Measurements from ENCODE around the gene EPOP. TPM values are rescaled to one million over a fixed set of nuclear protein-coding genes. Genes with fewer than 3 reads are reported as not detected.

EPOP gene
- 7.2 and 7.3 TPM in 2 replicates for total RNA-seq

DNA sequence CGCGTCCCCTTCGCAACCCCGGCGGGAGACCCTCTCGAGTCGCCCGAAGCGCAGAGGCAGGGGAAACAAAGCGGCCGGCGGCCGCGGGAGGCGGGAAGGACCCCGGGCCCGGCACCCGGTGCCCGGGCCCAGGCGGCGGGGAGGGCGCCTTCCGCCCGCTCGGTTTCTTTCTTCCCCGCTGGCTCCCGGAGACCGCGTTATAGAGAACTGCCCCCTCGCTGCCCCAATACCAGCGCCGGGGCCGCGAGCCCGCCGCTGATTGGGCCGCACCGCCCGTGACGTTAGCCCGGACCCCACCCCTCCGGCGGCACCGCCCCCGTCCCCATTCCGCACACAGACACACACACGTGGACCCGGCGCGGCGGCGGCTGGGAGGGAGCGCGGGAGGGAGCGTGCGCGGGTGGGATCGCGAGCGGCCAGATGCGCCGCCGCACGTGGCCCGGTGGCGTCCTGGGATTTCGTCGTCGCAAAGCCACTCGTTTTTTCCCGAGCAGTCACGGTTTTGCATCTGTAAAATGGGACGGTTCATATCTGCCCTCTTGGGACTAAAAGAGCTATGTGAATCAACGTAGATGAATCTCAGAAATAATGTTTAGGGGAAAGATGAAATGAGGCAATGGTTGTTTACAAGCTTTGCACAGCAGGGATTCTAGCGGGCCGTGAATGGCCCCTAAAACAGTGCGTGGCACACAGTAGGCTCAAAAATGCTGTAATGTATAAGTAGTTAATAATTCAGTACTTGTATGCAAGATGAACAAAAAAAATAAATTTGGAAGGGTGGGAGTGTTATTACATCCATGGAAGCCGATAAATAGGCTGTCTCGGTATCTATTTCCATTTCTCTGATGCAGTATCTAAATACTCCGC lies at the start of gene EPOP:
Gene EPOP, minus strand, starts transcription at position 209 of the 867 bp plus-strand sequence. CDS start 462 bp downstream, outside the sequence.
- intact Hi-C loops (cut with micrococcal nuclease) = loop anchor here (1.0 to 10.0 kb wide), 4 partner anchors 76 to 730 kb away; partner anchors contain the start of genes CWC25 and FBXL20

- intact Hi-C loops (cut with micrococcal nuclease) = no loop called here
Observed at GRCh38 chr17:38721802-38722201, 47.0 kb upstream of the EPOP start.

GRCh38 chr17:38720941-38721340 lies 46.2 kb upstream of the EPOP start:
- intact Hi-C loops (cut with micrococcal nuclease) = no loop called here

DNA sequence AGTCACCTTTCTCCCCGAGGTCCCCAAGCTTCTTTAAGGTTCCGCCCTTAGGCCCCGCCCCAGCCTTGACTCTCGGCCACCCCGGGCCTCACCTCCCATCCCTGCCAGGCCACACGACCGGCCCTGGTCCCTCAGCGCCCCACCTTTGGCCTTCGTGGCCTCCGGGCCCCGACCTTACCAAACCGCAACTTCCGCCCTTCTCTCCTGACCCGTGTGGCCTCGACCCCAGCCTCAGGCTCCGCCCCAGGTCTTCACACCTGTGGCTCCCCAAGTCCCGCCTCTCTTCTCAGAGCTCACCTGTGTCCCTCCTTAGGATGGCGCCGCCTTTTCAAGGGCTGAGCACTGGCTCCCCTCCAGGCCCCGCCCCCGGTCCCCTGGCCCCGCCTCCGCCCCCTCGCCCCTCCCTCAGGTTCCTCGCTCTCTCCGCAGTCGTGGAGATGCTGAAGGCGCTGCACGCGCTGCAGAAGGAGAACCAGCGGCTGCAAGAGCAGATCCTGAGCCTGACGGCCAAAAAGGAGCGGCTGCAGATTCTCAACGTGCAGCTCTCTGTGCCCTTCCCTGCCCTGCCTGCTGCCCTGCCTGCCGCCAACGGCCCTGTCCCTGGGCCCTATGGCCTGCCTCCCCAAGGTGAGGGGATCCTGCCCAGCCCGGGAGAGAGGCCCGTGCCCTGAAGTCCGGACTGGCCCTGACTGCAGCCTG lies 45.3 kb upstream of the EPOP start:
- intact Hi-C loops (cut with micrococcal nuclease) = no loop called here

DNA sequence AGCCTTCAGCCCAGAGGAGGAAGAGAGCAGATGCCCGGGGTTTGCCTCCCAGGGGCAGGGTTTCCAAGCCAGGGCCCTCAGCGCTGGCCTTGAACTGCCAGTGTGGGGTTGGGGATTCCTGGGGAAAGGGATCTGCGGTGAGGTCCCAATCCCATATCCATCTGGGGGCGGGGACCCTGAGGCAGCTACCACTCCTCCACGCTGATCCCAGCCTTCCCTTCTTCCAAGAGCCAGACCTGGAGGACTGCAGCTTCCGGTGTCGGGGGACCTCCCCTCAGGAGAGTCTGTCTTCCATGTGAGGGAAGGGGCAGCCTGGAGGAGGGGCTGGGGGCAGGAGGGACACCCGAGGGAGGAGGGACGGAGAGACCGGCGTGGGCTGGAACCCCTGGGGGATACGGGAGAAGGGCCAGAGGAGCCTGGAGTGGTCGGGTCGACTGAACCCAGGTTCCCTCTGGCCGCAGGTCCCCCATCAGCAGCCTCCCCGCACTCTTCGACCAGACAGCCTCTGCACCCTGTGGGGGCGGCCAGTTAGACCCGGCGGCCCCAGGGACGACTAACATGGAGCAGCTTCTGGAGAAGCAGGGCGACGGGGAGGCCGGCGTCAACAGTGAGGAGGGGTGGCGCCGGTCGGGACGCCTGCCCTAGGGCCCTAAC lies 44.7 kb upstream of the EPOP start:
- intact Hi-C loops (cut with micrococcal nuclease) = no loop called here

DNA sequence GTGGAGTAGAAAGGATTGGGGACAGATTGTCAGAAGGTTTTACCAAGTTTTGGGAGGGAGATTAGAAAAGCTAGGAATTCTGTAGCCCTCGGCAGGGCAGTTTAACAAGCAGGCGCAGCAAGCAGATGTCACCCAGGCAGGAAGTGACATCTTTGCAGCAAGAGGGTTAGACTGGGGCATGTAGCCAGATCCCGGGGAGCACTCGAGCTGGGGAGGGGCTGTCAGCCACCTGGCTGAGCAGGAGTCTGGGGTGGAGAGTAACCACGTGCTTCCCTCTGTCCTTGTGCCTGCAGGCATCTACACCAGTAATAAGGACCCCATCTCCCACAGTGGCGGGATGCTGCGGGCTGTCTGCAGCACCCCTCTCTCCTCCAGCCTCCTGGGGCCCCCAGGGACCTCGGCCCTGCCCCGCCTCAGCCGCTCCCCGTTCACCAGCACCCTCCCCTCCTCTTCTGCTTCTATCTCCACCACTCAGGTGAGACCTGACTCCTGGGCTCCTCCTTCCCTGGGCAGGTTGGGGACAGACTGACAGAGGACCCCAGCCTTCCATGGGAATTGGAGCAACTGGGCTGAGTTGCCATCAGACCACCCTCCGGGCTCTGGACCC lies 42.5 kb upstream of the EPOP start:
- intact Hi-C loops (cut with micrococcal nuclease) = no loop called here

GRCh38 chr17:38716368-38717005 lies 41.7 kb upstream of the EPOP start:
- intact Hi-C loops (cut with micrococcal nuclease) = no loop called here

DNA sequence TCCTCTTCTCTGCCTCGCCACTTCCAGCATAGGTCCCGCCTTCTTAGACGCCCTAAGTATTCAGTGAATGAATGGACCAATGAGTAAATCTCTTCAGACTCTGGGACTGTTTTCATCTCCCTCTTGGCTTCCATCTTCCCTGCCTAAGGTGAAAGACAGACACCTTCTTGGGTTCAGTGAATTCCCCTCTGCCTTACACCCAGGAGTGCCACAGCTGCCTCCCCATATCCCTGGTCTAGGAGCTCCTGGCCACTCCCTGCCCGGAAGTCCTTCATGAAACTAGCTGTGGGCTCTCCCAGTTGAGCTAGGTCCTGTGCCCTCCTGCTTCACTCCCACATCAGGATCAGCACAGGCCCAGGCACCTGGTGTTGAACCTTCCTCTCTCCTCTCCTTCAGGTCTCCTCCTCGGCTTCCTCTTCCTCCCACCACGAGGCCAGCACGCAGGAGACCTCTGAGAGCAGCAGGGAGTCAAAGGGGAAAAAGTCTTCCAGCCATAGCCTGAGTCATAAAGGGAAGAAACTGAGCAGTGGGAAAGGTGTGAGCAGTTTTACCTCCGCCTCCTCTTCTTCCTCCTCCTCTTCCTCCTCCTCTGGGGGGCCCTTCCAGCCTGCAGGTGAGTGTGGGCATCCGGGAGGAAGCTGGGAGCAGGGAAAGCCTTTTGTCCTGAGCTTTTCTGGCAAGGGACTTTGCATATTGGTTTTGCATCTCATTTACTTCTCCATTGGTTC lies 40.6 kb upstream of the EPOP start:
- intact Hi-C loops (cut with micrococcal nuclease) = no loop called here

- intact Hi-C loops (cut with micrococcal nuclease) = no loop called here
Observed at GRCh38 chr17:38713456-38714075, 38.8 kb upstream of the EPOP start.

DNA sequence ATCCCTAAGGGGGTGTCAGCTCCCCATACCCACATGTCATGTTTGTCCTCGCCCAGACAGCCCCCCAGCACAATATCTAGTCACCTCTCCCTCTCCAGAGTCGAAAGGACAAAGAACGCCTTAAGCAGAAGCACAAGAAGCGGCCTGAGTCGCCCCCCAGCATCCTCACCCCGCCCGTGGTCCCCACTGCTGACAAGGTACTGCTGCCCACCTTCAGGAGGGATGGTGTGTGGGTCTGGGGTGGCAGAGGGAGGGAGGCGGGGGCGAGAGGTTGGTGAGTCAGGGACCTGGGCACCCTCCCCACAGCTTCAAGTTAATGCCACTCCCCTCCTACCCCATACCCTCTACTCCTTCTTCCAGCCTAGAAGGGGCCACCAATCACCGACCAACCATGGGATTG lies 37.8 kb upstream of the EPOP start:
- intact Hi-C loops (cut with micrococcal nuclease) = no loop called here

GRCh38 chr17:38711792-38712571 lies 37.2 kb upstream of the EPOP start:
- intact Hi-C loops (cut with micrococcal nuclease) = no loop called here

DNA sequence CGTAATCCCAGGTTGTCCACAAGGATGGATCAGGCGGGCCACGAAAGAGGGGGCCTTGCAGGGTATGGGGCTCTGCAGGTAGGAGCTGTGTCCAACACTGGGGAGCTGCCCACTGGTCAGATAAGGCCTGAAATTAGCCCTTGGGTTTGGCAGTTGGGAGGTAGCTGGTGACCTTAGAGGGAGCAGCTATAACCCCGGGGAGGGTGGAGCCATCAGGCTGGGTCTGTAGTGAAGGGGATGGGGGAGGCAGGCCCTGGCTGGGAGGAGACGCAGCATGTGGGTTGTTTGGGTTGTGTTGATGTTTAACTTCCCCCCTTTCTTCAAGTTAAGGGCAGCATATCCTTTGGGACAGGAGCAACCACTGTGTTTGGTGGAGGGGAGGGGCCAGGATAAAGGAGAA lies 36.2 kb upstream of the EPOP start:
- intact Hi-C loops (cut with micrococcal nuclease) = no loop called here

- intact Hi-C loops (cut with micrococcal nuclease) = no loop called here
Observed at GRCh38 chr17:38710604-38710962, 35.8 kb upstream of the EPOP start.

- intact Hi-C loops (cut with micrococcal nuclease) = no loop called here
Observed at GRCh38 chr17:38709864-38710603, 35.3 kb upstream of the EPOP start.

DNA sequence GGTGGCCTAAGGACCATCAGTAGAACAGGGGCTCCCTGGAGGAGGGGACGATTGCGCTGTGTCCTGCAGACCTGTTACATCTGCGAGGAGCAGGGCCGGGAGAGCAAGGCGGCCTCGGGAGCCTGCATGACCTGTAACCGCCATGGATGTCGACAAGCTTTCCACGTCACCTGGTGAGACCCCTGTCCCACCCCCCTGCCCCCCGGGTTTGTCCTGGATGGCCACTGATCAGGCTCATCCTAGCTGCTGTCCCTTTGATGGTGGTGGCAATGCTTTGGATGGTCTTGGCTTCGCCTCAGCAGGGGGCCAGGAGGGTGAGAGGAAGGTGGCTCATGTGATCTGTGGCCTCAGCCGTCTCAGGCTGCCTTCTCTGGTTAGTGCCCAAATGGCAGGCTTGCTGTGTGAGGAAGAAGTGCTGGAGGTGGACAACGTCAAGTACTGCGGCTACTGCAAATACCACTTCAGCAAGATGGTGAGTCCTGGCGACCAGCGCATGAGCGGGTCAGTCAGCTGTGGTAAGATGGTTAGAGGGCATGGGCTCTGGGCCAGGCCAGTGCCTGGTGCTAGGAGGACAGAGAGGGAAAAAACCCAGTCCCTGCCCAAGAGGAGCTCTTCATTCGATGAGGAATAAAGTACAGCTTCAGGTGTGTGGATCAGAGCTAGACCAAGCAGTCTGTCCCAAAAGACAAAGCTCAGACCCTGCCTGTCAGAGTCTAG lies 34.5 kb upstream of the EPOP start:
- intact Hi-C loops (cut with micrococcal nuclease) = no loop called here

- intact Hi-C loops (cut with micrococcal nuclease) = no loop called here
Observed at GRCh38 chr17:38707678-38708351, 33.1 kb upstream of the EPOP start.

- intact Hi-C loops (cut with micrococcal nuclease) = loop anchor here (1.0 kb wide), 1 partner anchor 22 kb away; no protein-coding TSS in a partner anchor
Observed at GRCh38 chr17:38706505-38707216, 31.9 kb upstream of the EPOP start.
